Upper lobe of left lung (tissue), 6 donors: ENCODE data around the gene POLR2J. TPM values are rescaled to one million over a fixed set of nuclear protein-coding genes. Genes with fewer than 3 reads are reported as not detected.
A peak's percentile ranks its signal among the peaks of the same experiment; 100 is the strongest.

ENCODE experiments used
- ATAC-seq, 2 donors: fragments of 200-7000 bp; cut with Tn5 transposase; one replicate each; pipeline ENCODE4 v1.9.1; 2022; ENCODE audit warnings: mild to moderate bottlenecking in 2 of 2, moderate library complexity in 2 of 2; ENCODE audit not compliant: low FRiP score in 2 of 2
- DNase-seq, 2 donors: peaks; one replicate each; pipeline ENCODE4 v3.0.0-alpha.2; 2019 to 2020
- H3K27ac ChIP-seq, 4 donors: fragments of 200-600 bp; sonication (generic); one replicate each; pipeline ENCODE4 v1.5.1; 2016 to 2019
- H3K27me3 ChIP-seq, 4 donors: fragments of 200-600 bp; sonication (generic); one replicate each; pipeline ENCODE4 v1.5.1; 2017 to 2019
- H3K36me3 ChIP-seq, 4 donors: fragments of 200-600 bp; sonication (generic); one replicate each; pipeline ENCODE4 v1.5.1; 2016 to 2019
- H3K4me1 ChIP-seq, 4 donors: fragments of 200-600 bp; sonication (generic); one replicate each; pipeline ENCODE4 v1.5.1; 2018 to 2019
- H3K4me3 ChIP-seq, 4 donors: fragments of 200-600 bp; sonication (generic); one replicate each; pipeline ENCODE4 v1.5.1; 2017 to 2019; ENCODE audit warnings: mild to moderate bottlenecking in 2 of 4, moderate library complexity in 1 of 4
- H3K9me3 ChIP-seq, 4 donors: fragments of 200-600 bp; sonication (generic); one replicate each; pipeline ENCODE4 v1.5.1; 2018 to 2019
- CTCF ChIP-seq, 6 experiments: fragments of 450-650 bp in 4 of 6; fragments of 200-600 bp in 2 of 6; sonication (generic) in 2 of 6; IDR thresholded peaks; one replicate each; pipeline ENCODE4 v1.5.1; 2016 to 2019; ENCODE audit warnings: antibody characterized with exemption in 6 of 6
- EP300 ChIP-seq, 4 donors: sonication (generic); formaldehyde crosslinking; IDR thresholded peaks; one replicate each; pipeline ENCODE4 v1.5.1; 2017; ENCODE audit warnings: antibody characterized with exemption in 4 of 4, control low read depth in 2 of 4
- POLR2A ChIP-seq, 4 donors: fragments of 450-650 bp; IDR thresholded peaks; one replicate each; pipeline ENCODE4 v1.5.1; 2016 to 2017; ENCODE audit warnings: antibody characterized with exemption in 4 of 4, mild to moderate bottlenecking in 2 of 4
- POLR2AphosphoS5 ChIP-seq, 2 donors: sonication (generic); formaldehyde crosslinking; IDR thresholded peaks; one replicate each; pipeline ENCODE4 v1.5.1; 2017; ENCODE audit warnings: antibody characterized with exemption in 2 of 2
- WGBS, 2 donors: methylation state at CpG; one replicate each; pipeline ENCODE4 v1.1.5; 2017 to 2018; 5-methylcytosine and 5-hydroxymethylcytosine counted together
- total RNA-seq, 6 donors: library from RNA; depleted of rRNA in 4 of 6; stranded (reverse); fragments of >200 nt in 4 of 6; gene quantifications; one replicate each; pipeline versions ENCODE4 v1.1.0 to v1.2.1, GENCODE V29; 2016 to 2021
- donor health status: DM: no; HTN: no; CAD: no; lungs with moderate emphysema.
- donor health status: DM: no; HTN: yes; CAD: no; lungs with severe emphysema.

Gene POLR2J
- total RNA-seq, 6 donors from 2014 or later: 15.2 to 37.1 (median 26.6) TPM

GRCh38 chr7:102472126-102473041, 6.3 kb downstream of the POLR2J start:
- H3K4me3 ChIP-seq: no peak overlapping the region
- ATAC-seq: no peak
- peaks cover 13 to 58% (median 35%) of the 10 kb centered on the region in 4 donors for H3K36me3 ChIP-seq
- WGBS, 2 donors: 84 to 96% methylated on average over 12 to 24 of the region's 31 CpGs
- H3K27me3 ChIP-seq: no peaks in the 10 kb centered on the region
- H3K9me3 ChIP-seq: no peaks in the 10 kb centered on the region
- H3K27ac ChIP-seq: no peak overlapping the region
- peak in 1 of 2 donors; percentile 72 for DNase-seq
- TF ChIP-seq POLR2A (IDR thresholded peaks at IDR 0.05) (no peak), POLR2AphosphoS5 (IDR thresholded peaks at IDR 0.05) (no peak), CTCF (IDR thresholded peaks at IDR 0.05) (no peak), EP300 (IDR thresholded peaks at IDR 0.05) (no peak)
- peaks cover 0 to 6% (median 0%) of the 10 kb centered on the region in 4 donors for H3K4me1 ChIP-seq

- peak in 1 of 2 donors; percentile 29 for DNase-seq
- Histone ChIP-seq H3K4me1 (peaks cover 0 to 9% (median 0%) of the 10 kb centered on the region in 4 donors), H3K27ac (no peak overlapping the region), H3K27me3 (no peaks in the 10 kb centered on the region), H3K9me3 (no peaks in the 10 kb centered on the region), H3K36me3 (peaks cover 13 to 58% (median 35%) of the 10 kb centered on the region in 4 donors), H3K4me3 (no peak overlapping the region)
- no peak for ATAC-seq
- TF ChIP-seq POLR2AphosphoS5 (IDR thresholded peaks at IDR 0.05) (no peak), POLR2A (IDR thresholded peaks at IDR 0.05) (no peak), EP300 (IDR thresholded peaks at IDR 0.05) (no peak), CTCF (IDR thresholded peaks at IDR 0.05) (no peak)
- 83 to 89% methylated on average over 1 to 5 of the region's 6 CpGs for WGBS, 2 donors
Measured at GRCh38 chr7:102471791-102472125, 7.0 kb downstream of the POLR2J start.

- ATAC-seq: no peak
- DNase-seq: peak in 1 of 2 donors; percentile 77
- H3K9me3 ChIP-seq: no peaks in the 10 kb centered on the region
- H3K27me3 ChIP-seq: no peaks in the 10 kb centered on the region
- peaks cover 7 to 22% (median 9%) of the 10 kb centered on the region in 4 donors for H3K4me1 ChIP-seq
- 85 to 88% methylated on average over 16 to 20 of the region's 20 CpGs for WGBS, 2 donors
- no peak overlapping the region for H3K27ac ChIP-seq
- TF ChIP-seq POLR2A (IDR thresholded peaks at IDR 0.05): no peak
- TF ChIP-seq CTCF (IDR thresholded peaks at IDR 0.05): no peak
- H3K4me3 ChIP-seq: no peak overlapping the region
- peaks cover 13 to 58% (median 32%) of the 10 kb centered on the region in 4 donors for H3K36me3 ChIP-seq
Measured at GRCh38 chr7:102469972-102470825, 8.5 kb downstream of the POLR2J start.

- TF ChIP-seq POLR2A (IDR thresholded peaks at IDR 0.05): no peak
- no peak for TF ChIP-seq EP300 (IDR thresholded peaks at IDR 0.05)
- TF ChIP-seq CTCF (IDR thresholded peaks at IDR 0.05): no peak
- TF ChIP-seq POLR2AphosphoS5 (IDR thresholded peaks at IDR 0.05): no peak
- Histone ChIP-seq H3K4me1 (peaks cover 7 to 23% (median 9%) of the 10 kb centered on the region in 4 donors), H3K27me3 (no peaks in the 10 kb centered on the region), H3K9me3 (no peaks in the 10 kb centered on the region), H3K36me3 (peaks cover 13 to 58% (median 30%) of the 10 kb centered on the region in 4 donors), H3K4me3 (no peak overlapping the region), H3K27ac (no peak overlapping the region)
- ATAC-seq (no peak), DNase-seq (peak in 1 of 2 donors; percentile 72)
- WGBS, 2 donors: 90% methylated on average over 23 of the region's 24 CpGs; no CpG with 5 or more reads in 1 of the 2 donors
Measured at GRCh38 chr7:102469351-102469971, 9.3 kb downstream of the POLR2J start.
